Pons (tissue), 1 donor: ENCODE data around the gene SDC4.

Experiments used
- DNase-seq: peaks from one replicate; pipeline ENCODE4 v3.0.0-alpha.2; 2016; ENCODE audit warnings: low spot score

The SDC4 gene

GRCh38 chr20:45318948-45319347 lies 29.3 kb downstream of the SDC4 start:
- DNase-seq = no peak

- no peak for DNase-seq
Measured at GRCh38 chr20:45318386-45318939, 29.8 kb downstream of the SDC4 start.

GRCh38 chr20:45317826-45318225 lies 30.4 kb downstream of the SDC4 start:
- DNase-seq = no peak

- no peak for DNase-seq
Measured at GRCh38 chr20:45316150-45317080, 31.8 kb downstream of the SDC4 start.

GRCh38 chr20:45315672-45316071 lies 32.6 kb downstream of the SDC4 start:
- DNase-seq = no peak

- DNase-seq = no peak
Measured at GRCh38 chr20:45313943-45314342, 34.3 kb downstream of the SDC4 start.

GRCh38 chr20:45313065-45313695 lies 35.0 kb downstream of the SDC4 start:
- no peak for DNase-seq

- no peak for DNase-seq
Measured at GRCh38 chr20:45312241-45312640, 36.0 kb downstream of the SDC4 start.

- DNase-seq = no peak
Measured at GRCh38 chr20:45311589-45312211, 36.5 kb downstream of the SDC4 start.

GRCh38 chr20:45309075-45309474 lies 39.1 kb downstream of the SDC4 start:
- no peak for DNase-seq

GRCh38 chr20:45308117-45308778 lies 40.0 kb downstream of the SDC4 start, which contains the start of gene MATN4:
TSS of gene MATN4 (minus strand) at chr20:45308299. CDS start at chr20:45305582, 2,717 bp downstream.
- no peak for DNase-seq

GRCh38 chr20:45307076-45307640 lies 41.1 kb downstream of the SDC4 start:
- no peak for DNase-seq

- no peak for DNase-seq
Measured at GRCh38 chr20:45306431-45306982, 41.7 kb downstream of the SDC4 start, which contains the start of gene RBPJL. TSS of gene RBPJL (plus strand) at chr20:45306840. CDS start at chr20:45306923, 83 bp downstream.

GRCh38 chr20:45305262-45305661 lies 43.0 kb downstream of the SDC4 start:
- no peak for DNase-seq

GRCh38 chr20:45304464-45304999 lies 43.7 kb downstream of the SDC4 start:
- DNase-seq = no peak

GRCh38 chr20:45303586-45304463 lies 44.4 kb downstream of the SDC4 start:
- DNase-seq = no peak

GRCh38 chr20:45301824-45302271 lies 46.4 kb downstream of the SDC4 start:
- no peak for DNase-seq

GRCh38 chr20:45300961-45301360 lies 47.3 kb downstream of the SDC4 start:
- DNase-seq = no peak

GRCh38 chr20:45299786-45300185 lies 48.4 kb downstream of the SDC4 start:
- DNase-seq = no peak
